Activated CD8-positive, alpha-beta memory T cell treated with anti-CD3 and anti-CD28 coated beads for 1 hour (primary cell): ENCODE data around the gene PDPN.
"Not testable (repeated sequence)": the region's sequence is repeated elsewhere in the genome, so short reads cannot be mapped to it uniquely, and the experiment has no call there.

ENCODE experiments used
- DNase-seq, 2 donors: peaks; one replicate each; pipeline ENCODE4 v3.0.0-alpha.2; 2020; ENCODE audit warnings: low read depth in 1 of 2; ENCODE audit errors: extremely low read depth in 1 of 2

Gene PDPN, protein sequence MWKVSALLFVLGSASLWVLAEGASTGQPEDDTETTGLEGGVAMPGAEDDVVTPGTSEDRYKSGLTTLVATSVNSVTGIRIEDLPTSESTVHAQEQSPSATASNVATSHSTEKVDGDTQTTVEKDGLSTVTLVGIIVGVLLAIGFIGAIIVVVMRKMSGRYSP

GRCh38 chr1:13583595-13583965, at the start of gene PDPN:
PDPN (plus strand) TSS chr1:13583832; CDS start chr1:13584034, 202 bp downstream.
- no peak for DNase-seq

DNA sequence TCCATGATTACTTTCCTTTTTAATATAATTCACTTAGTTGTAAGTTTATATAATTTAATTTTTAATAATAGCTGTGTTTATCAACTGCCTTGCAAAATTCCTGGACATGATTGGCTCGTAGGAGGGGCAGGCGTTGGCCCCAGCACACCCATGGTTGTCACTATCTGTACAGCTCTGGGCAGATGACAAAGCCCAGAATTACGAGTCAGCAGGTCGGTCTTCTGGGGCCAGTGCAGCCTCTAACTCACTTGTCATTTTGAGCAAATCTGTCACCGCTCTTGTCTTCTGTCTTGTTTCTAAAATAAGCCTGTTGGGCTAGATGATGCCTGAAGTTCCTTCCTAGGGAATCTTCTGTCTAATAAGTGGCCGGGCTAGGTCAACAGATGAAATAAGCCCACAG, 48.4 kb upstream of the PDPN start:
- DNase-seq: no peak

- DNase-seq: no peak
Observed at GRCh38 chr1:13536571-13536970, 47.1 kb upstream of the PDPN start.

DNA sequence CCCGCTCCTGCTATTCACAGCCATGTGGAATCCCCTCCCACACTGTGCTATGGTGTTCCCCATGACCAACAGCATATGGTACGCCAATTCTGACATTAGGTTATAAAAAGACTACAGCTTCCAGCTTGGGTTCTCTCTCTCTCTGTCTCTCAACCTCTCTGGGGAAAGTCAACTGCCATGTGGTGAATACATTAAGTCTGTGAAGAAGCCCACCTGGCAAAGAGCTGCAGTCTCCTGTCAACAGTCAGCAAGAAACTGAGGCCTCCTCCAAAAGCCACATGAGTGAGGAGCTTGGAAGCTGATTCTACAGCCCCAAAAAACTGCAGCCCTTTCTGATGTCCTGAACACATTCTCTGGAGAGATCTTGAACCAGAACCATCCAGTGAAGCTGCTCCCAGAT, 44.8 kb upstream of the PDPN start:
- DNase-seq: no peak

DNA sequence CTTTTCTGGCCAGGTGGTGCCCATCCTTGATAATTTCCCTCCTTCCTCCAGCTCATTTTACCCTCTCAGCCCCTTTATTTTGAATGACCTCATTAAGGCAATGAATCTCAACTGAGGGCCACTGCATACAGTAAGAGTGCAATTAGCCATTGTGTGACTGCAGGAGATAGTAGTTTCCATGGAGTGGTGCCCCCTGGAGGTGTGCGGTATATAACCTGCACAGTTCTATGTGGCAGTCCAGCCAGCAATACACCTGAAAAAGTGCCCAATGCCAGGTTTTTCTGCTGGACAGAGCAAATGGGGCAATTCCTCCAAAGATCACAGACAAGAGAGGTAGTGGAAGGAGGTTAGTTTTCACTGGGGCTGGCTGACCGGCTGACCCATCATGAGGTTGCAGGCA, 43.9 kb upstream of the PDPN start:
- DNase-seq: no peak

GRCh38 chr1:13540866-13541265, 42.8 kb upstream of the PDPN start:
- DNase-seq: no peak

- no peak for DNase-seq
Observed at GRCh38 chr1:13541435-13542215, 42.0 kb upstream of the PDPN start.

DNA sequence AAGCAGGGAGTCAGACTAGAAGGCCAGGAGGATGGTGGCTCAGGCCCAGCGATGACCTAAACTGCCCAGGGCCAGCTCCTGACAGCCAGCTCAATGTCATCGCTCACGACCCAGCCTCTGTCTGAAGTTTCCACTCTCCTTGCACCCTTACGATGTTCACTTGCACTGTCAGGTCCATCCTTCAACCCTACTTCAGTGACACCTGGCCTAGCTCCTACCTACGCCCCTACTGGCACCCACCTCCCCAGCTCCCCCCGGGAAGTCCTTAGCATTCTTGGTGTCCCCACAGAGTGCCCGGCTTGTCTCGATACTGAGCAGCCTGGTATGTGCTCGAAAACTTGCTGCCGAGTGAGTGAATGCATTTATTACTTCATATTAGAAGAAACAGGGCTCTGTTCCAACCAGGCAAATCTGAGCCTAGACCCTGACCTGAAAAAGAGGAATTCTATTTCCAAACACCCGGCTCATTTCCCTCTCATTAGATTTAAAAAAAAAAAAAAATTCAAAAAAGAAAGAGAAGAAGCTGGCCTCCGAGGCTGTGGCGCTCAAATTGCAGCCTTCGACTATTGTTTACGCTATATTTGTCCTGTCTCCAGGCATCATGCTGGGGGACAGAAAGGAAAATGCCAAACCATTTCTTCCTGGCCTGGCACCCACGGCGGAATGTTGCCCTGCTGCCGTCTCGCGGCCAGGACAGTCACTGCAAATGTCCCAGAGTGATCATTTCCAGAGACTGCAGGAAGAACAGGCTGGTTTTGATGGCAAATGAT, 40.0 kb upstream of the PDPN start:
- no peak for DNase-seq

- no peak for DNase-seq
Observed at GRCh38 chr1:13544221-13544556, 39.4 kb upstream of the PDPN start.

GRCh38 chr1:13546791-13547190, 36.8 kb upstream of the PDPN start:
- no peak for DNase-seq

GRCh38 chr1:13548281-13548680, 35.4 kb upstream of the PDPN start:
- DNase-seq: no peak

DNA sequence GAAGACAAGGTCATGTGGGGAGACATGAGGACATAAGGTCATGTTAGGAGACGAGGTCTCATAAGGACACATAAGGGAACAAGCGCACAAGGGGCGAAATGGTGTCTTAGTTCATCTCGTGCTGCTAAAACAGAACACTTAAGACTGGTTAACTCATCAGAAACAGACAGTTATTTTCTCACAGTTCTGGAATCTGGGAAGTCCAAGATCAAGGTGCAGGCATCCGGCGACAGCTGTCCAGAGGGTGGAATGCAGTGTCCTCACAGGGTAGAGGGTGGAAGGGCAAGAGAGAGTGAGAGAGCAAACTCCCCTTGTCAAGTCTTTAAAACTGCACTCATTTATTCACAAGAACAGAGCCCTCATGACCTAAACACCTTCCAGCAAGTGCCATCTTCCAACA, 34.6 kb upstream of the PDPN start:
- no peak for DNase-seq

DNA sequence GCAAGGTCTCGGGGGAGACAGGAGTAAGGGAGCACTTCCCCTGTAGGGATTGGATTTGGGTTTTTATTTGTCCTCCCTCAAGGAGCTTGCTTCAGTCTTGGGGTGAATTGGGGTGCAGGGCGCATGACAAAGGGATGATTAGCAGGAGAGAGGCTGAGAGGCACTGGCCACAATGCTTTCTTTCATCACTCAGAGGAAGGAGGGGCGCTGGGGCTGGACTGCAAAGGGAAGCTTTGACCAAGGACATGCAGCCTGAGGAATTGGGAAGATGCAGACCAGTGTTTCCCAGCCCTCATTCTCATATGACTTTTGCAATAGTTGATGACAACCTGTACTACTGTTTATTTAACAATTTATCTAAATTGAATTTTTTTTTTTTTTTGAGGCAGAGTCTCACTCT, 34.1 kb upstream of the PDPN start:
- no peak for DNase-seq

DNA sequence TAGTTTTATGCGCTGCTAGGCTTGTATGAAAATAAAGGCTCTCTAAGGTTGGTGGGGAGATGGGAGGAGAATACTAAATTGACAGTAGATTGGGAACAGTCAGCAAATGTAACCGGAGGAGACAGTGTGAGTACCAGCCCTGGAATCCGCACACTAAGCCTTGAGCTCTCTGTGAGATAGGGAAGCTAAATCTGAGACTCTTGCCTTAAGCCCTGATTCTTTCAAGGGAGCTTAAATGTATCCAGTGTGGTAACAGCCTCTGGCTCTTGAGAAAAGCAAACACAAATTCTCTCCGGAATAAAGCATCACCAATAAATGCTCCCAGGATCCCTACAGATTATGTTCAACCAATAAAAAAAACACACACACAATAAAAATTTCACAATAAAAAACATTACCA, 33.0 kb upstream of the PDPN start:
- no peak for DNase-seq

DNA sequence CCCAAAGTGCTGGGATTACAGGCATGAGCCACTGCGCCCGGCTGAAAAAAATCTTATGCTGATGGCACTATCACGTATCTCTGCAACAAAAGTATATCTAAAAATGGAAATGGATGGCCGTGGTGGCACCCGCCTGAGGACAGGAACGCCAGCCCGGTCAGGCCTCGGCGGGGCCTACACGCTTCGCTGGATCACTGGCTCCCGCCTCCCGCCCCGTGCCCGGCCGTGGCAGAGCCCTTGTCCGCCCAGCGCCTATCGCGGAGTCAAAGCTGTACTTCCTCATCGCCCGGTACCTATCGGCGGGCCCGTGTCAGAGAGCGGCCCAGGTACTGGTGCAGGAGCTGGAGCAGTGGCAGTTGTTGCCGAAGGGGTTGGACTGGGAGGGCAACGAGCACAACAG, 28.8 kb upstream of the PDPN start:
- no peak for DNase-seq

- no peak for DNase-seq
Observed at GRCh38 chr1:13556224-13556764, 27.3 kb upstream of the PDPN start.

DNA sequence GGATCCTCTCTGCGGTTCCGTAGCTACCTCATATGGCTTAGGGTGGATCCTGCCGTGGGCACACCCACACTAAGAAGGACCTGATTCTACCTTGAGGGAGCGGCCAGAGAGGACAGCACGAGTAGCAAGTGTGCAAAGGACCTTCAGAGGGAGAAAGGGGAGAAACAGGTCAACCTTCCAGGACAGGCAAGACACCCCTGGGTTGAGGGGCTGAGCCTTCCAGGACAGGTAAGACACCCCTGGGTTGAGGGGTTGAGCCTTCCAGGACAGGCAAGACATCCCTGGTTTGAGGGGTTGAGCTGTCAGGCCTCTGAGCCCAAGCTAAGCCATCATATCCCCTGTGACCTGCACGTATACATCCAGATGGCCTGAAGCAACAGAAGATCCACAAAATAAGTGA, 23.1 kb upstream of the PDPN start:
- no peak for DNase-seq

- DNase-seq: not testable (repeated sequence)
Observed at GRCh38 chr1:13562981-13563380, 20.7 kb upstream of the PDPN start.

- no peak for DNase-seq
Observed at GRCh38 chr1:13564073-13564472, 19.6 kb upstream of the PDPN start.

- not testable (repeated sequence) for DNase-seq
Observed at GRCh38 chr1:13570435-13570834, 13.2 kb upstream of the PDPN start.

GRCh38 chr1:13570924-13571323, 12.7 kb upstream of the PDPN start:
- no peak for DNase-seq

GRCh38 chr1:13573586-13573985, 10.0 kb upstream of the PDPN start:
- DNase-seq: no peak
